HG02852 (cell line): ENCODE results near the gene WDFY4.
A peak's percentile ranks its signal among the peaks of the same experiment; 100 is the strongest.
"Not testable (repeated sequence)": the region's sequence is repeated elsewhere in the genome, so short reads cannot be mapped to it uniquely, and the experiment has no call there.

Source experiments
- ATAC-seq: cut with Tn5 transposase; IDR thresholded peaks from one replicate; pipeline ENCODE4 v1.9.1; 2021; ENCODE audit warnings: mild to moderate bottlenecking, moderate library complexity; ENCODE audit not compliant: unreplicated experiment

The WDFY4 gene, protein sequence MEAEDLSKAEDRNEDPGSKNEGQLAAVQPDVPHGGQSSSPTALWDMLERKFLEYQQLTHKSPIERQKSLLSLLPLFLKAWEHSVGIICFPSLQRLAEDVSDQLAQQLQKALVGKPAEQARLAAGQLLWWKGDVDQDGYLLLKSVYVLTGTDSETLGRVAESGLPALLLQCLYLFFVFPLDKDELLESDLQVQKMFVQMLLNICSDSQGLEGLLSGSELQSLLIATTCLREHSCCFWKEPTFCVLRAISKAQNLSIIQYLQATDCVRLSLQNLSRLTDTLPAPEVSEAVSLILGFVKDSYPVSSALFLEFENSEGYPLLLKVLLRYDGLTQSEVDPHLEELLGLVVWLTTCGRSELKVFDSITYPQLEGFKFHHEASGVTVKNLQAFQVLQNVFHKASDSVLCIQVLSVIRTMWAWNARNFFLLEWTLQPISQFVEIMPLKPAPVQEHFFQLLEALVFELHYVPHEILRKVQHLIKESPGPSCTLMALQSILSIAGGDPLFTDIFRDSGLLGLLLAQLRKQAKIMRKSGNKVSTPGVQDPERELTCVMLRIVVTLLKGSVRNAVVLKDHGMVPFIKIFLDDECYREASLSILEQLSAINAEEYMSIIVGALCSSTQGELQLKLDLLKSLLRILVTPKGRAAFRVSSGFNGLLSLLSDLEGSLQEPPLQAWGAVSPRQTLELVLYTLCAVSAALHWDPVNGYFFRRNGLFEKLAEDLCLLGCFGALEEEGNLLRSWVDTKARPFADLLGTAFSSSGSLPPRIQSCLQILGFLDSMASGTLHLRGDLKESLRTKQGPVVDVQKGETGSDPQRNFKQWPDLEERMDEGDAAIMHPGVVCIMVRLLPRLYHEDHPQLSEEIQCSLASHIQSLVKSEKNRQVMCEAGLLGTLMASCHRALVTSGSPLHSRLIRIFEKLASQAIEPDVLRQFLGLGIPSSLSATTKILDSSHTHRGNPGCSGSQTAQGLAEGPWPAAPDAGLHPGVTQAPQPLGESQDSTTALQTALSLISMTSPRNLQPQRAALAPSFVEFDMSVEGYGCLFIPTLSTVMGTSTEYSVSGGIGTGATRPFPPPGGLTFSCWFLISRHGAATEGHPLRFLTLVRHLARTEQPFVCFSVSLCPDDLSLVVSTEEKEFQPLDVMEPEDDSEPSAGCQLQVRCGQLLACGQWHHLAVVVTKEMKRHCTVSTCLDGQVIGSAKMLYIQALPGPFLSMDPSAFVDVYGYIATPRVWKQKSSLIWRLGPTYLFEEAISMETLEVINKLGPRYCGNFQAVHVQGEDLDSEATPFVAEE (N-terminal part only)

DNA sequence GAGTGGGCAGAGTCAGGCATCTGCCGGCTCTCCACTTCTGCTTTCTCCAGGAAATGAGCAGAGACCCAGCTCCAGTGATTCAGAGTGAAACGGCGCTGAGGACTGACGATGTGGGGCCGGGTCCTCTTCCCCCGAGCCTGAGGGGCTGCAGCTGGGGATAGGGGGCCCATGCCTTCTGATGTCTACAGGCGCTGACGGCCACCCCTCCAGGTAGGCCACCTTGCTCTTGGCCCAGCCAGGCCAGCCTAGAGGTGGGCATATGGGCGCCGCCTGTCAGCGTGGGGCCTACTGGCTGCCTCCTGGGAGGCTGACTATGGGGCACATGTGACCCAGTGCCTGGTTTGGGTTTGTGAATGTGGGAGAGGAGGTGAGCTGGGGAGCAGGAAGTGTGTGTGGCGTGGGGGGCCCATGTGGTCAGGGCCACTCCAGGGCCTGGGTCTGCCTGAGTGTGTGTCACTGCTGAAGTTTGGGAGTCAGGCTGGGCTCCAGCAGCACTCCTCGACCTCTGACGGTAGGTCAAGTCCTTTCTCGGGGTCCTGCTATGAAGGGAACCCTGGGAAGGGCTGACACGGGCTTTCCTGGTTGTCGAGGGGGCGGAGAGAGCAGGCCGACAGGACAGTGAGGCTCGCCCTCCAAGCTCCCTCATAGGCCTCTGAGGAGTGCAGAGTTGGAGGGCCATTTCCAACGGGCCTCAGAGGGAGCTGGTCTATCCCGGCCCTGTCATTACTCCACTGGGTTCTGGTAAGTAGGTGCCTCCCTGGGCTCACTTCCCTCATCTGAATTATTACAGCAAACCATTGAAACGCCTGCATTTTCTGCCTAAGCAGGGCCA lies at the start of gene WDFY4:
Gene WDFY4, plus strand, starts transcription at position 82 of the 832 bp plus-strand sequence. CDS start 24,860 bp downstream, outside the sequence.
- ATAC-seq, result peak; percentile 67

DNA sequence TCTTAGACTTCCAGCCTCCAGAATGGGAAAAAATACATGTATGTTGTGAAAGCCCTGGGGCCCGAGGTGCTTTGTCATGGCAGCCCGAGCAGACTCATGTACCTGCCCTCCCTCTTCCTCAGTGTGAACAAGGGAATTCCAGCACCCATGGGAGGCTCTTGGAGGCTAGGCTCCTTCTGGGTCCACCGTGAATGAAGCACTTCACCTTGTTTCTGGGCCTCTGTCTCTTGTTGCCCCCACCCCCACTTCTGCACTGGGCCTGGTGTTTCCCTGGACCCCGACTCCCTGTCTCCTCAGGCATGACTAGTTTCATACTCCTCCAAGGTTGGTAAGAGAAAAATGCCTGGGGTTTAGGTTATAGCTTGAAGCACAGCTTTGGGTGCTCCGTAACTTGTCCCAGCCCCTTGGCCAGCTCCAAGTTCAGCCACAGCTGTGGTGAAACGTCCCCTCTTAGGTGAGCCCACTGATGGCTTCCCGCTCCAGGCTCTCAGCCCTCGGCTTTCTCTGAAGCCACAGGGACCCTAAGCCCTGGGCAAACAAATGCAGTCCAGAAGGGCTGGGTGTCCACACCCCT lies 49.6 kb upstream of the WDFY4 start:
- no peak for ATAC-seq

GRCh38 chr10:48636231-48636630 lies 48.4 kb upstream of the WDFY4 start:
- no peak for ATAC-seq

DNA sequence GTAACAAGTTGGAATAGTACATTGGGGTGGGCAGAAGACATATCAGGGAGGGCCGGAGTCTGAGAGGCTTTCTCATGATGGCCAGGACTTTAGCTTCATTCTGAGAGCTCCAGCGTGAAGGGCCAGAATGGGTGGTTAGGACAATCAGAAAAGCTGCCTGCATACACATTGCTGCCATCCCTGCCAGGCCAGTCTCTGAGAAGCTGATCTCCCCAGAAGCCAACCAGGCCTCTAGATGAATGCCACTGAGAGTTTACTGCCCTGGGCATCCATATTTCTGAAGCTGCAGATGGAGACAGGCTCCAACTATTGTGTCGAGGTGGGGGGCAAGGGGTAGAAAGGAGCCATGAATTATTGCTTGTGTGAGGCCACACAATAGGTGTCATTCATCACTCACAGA lies 47.8 kb upstream of the WDFY4 start:
- no peak for ATAC-seq

GRCh38 chr10:48638158-48638557 lies 46.5 kb upstream of the WDFY4 start:
- no peak for ATAC-seq

DNA sequence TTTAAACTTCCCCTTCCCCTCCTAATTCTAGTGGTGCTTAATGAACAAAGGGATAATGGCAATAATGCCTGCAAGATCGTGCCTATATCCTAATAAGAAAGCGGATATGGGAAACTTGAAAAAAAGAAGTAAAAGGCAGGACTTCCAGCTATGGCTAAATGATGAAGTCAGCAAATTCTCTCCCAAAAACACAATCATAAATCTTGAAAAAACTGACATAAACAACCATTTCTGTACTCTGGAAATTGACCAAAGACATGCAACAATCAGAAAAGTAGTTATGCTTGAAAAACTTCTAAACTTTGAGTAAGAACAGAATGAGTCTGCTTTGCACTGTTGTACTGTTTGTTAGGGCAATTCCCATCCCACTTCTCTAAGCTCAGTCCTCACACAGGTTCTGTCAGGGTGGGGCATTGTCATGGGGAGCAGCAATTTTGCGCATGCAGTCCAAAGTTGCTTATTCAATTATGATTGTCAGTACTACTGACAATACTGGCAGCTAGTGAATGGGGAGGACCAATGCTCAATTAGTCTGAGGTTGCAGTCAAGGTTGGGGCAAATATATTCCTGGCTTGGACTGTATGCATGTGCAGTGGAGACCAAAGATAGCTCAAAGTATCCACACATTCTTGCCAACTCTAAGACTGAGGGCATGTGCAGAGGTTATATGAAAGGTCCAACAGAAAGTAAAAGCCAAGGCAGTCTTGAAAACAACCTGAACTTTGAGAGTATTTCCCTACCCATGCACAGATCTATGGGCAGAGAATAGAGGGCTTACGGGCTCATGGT lies 45.7 kb upstream of the WDFY4 start:
- ATAC-seq, result no peak

- no peak for ATAC-seq
Measured at GRCh38 chr10:48639632-48640031, 45.0 kb upstream of the WDFY4 start.

GRCh38 chr10:48640326-48640725 lies 44.3 kb upstream of the WDFY4 start:
- no peak for ATAC-seq

GRCh38 chr10:48641099-48641690 lies 43.5 kb upstream of the WDFY4 start:
- ATAC-seq, result not testable (repeated sequence)

DNA sequence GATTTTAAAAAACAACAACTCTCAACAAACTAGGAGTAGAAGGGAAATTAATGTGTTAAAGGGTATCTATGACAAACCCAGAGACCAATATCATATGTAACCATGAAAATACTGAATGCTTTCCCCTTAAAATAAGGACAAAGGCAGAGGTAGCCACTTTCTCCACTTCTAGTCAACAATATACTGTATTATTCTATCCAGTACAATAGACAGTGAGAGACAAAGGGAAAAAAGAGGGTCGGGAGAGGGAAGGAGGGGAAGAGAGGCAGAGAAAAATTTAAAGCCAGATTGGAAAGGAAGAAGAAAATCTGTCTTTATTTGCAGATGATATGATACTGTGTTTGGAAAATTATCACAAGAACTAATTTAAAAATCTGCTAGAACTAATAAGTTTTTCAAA lies 39.1 kb upstream of the WDFY4 start:
- no peak for ATAC-seq

GRCh38 chr10:48647073-48647472 lies 37.6 kb upstream of the WDFY4 start:
- not testable (repeated sequence) for ATAC-seq

- no peak for ATAC-seq
Measured at GRCh38 chr10:48648172-48648942, 36.3 kb upstream of the WDFY4 start.

GRCh38 chr10:48649349-48649944 lies 35.2 kb upstream of the WDFY4 start:
- no peak for ATAC-seq

DNA sequence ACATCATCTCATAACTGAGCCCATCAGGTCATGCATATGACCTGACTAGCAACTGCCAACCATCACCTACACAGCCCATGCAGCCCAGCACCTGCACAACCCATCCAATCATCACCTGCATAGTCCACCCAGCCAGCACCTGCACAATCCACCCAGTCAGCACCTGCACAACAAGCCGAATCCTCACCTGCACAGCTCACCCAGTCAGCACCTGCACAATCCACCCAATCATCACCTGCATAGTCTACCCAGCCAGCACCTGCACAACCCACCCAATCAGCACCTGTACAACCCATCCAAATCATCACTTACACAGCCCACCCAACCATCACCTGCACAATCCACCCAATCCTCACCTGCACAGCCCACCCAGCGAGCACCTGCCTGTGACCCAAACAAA lies 33.4 kb upstream of the WDFY4 start:
- ATAC-seq, result no peak

GRCh38 chr10:48651839-48652238 lies 32.8 kb upstream of the WDFY4 start:
- ATAC-seq, result no peak

DNA sequence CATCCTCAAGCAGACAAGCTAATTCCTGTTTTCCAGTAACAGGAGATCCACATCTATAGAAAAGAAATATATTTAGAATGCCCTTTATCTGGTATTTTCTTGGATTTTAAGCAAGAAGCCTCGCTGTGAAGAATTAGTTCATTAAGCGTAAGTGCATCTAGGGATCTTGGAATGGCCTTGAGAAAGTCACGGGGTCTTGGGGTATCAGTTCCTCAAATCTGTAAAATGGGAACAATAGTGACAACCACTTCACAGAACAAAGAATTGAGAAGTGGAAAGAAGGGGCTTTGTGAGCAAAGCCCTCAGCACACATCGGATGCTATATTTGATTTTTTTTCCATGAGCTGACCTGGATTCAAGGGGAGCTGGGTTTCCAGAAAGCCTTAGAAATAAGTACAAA lies 32.3 kb upstream of the WDFY4 start:
- no peak for ATAC-seq

DNA sequence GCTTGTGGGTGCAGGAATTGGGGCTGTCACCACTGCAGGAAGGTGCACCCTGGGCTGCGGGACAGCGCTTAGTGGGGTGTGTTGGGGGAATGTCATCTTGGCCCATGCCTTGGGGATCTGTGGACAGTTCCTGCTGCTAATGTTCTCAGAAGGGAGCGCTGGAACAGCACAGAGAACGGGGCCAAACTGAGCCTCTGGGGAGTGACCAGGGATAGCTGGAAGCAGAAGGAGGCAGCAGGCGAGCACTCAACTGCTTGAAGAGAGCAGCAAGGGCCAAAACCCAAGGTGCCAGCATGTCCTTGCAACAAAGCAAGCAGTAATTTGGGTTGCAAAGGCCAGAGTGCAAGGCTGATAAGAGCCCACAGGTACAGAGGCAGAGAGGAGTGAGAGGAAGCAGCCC lies 31.3 kb upstream of the WDFY4 start:
- no peak for ATAC-seq
